ENCODE results near the gene ALDH1L1. TPM values are rescaled to one million over a fixed set of nuclear protein-coding genes. Genes with fewer than 3 reads are reported as not detected.

ALDH1L1 gene
- total RNA-seq, result not detected

- Mint-ChIP-seq H3K4me1 (no peaks in the 10 kb centered on the region), H3K27me3 (peaks cover 45% of the 10 kb centered on the region), H3K27ac (no peak within 1 kb of the TSS), H3K36me3 (ENCODE audit: low read depth) (no peaks in the 10 kb centered on the region), H3K4me3 (no peak within 1 kb of the TSS), H3K9me3 (no peaks in the 10 kb centered on the region)
- no peak for DNase-seq
- CTCF ChIA-PET, result no interaction called here
- POLR2A ChIA-PET, result no interaction called here
These were observed at the start of gene ALDH1L1 for GRCh38 chr3:126180477-126181397. Gene ALDH1L1 (minus strand): TSS chr3:126180586. CDS start chr3:126160979, 19,607 bp downstream.

GRCh38 chr3:126226374-126226773 lies 46.0 kb upstream of the ALDH1L1 start:
- H3K4me3 Mint-ChIP-seq, result no peak overlapping the region
- H3K9me3 Mint-ChIP-seq, result no peaks in the 10 kb centered on the region
- H3K4me1 Mint-ChIP-seq, result no peaks in the 10 kb centered on the region
- ChIA-PET CTCF (no interaction called here), POLR2A (no interaction called here)
- H3K27ac Mint-ChIP-seq, result no peak overlapping the region
- H3K27me3 Mint-ChIP-seq, result peaks cover 30% of the 10 kb centered on the region
- H3K36me3 Mint-ChIP-seq (ENCODE audit: low read depth), result no peaks in the 10 kb centered on the region
- DNase-seq, result no peak

GRCh38 chr3:126216416-126216815 lies 36.0 kb upstream of the ALDH1L1 start:
- ChIA-PET POLR2A (no interaction called here), CTCF (no interaction called here)
- no peaks in the 10 kb centered on the region for H3K9me3 Mint-ChIP-seq
- no peaks in the 10 kb centered on the region for H3K36me3 Mint-ChIP-seq (ENCODE audit: low read depth)
- H3K27me3 Mint-ChIP-seq, result peaks cover 62% of the 10 kb centered on the region
- DNase-seq, result no peak
- H3K4me1 Mint-ChIP-seq, result peaks cover 2% of the 10 kb centered on the region
- no peak overlapping the region for H3K27ac Mint-ChIP-seq
- no peak overlapping the region for H3K4me3 Mint-ChIP-seq

- H3K4me1 Mint-ChIP-seq, result peaks cover 2% of the 10 kb centered on the region
- no peak overlapping the region for H3K4me3 Mint-ChIP-seq
- DNase-seq, result no peak
- ChIA-PET POLR2A (no interaction called here), CTCF (no interaction called here)
- no peak overlapping the region for H3K27ac Mint-ChIP-seq
- H3K9me3 Mint-ChIP-seq, result no peaks in the 10 kb centered on the region
- no peaks in the 10 kb centered on the region for H3K36me3 Mint-ChIP-seq (ENCODE audit: low read depth)
- peaks cover 53% of the 10 kb centered on the region for H3K27me3 Mint-ChIP-seq
These were observed 33.1 kb upstream of the ALDH1L1 start for GRCh38 chr3:126213379-126214028.

GRCh38 chr3:126212620-126213378 lies 32.4 kb upstream of the ALDH1L1 start:
- H3K27me3 Mint-ChIP-seq, result peaks cover 52% of the 10 kb centered on the region
- H3K4me1 Mint-ChIP-seq, result peaks cover 2% of the 10 kb centered on the region
- no peak overlapping the region for H3K4me3 Mint-ChIP-seq
- no peak overlapping the region for H3K27ac Mint-ChIP-seq
- H3K36me3 Mint-ChIP-seq (ENCODE audit: low read depth), result no peaks in the 10 kb centered on the region
- DNase-seq, result no peak
- ChIA-PET CTCF (no interaction called here), POLR2A (no interaction called here)
- no peaks in the 10 kb centered on the region for H3K9me3 Mint-ChIP-seq

- H3K4me3 Mint-ChIP-seq, result no peak overlapping the region
- CTCF ChIA-PET, result no interaction called here
- POLR2A ChIA-PET, result no interaction called here
- peaks cover 49% of the 10 kb centered on the region for H3K27me3 Mint-ChIP-seq
- no peaks in the 10 kb centered on the region for H3K9me3 Mint-ChIP-seq
- peaks cover 2% of the 10 kb centered on the region for H3K4me1 Mint-ChIP-seq
- H3K27ac Mint-ChIP-seq, result no peak overlapping the region
- no peak for DNase-seq
- no peaks in the 10 kb centered on the region for H3K36me3 Mint-ChIP-seq (ENCODE audit: low read depth)
These were observed 31.8 kb upstream of the ALDH1L1 start for GRCh38 chr3:126212250-126212619.

- Mint-ChIP-seq H3K9me3 (no peaks in the 10 kb centered on the region), H3K27ac (no peak overlapping the region), H3K4me3 (no peak overlapping the region), H3K27me3 (peaks cover 43% of the 10 kb centered on the region), H3K36me3 (ENCODE audit: low read depth) (no peaks in the 10 kb centered on the region), H3K4me1 (peaks cover 2% of the 10 kb centered on the region)
- DNase-seq, result no peak
- CTCF ChIA-PET, result no interaction called here
- POLR2A ChIA-PET, result no interaction called here
These were observed 31.2 kb upstream of the ALDH1L1 start for GRCh38 chr3:126211569-126211968.

GRCh38 chr3:126210606-126211005 lies 30.2 kb upstream of the ALDH1L1 start:
- POLR2A ChIA-PET, result no interaction called here
- H3K9me3 Mint-ChIP-seq, result no peaks in the 10 kb centered on the region
- no peak overlapping the region for H3K4me3 Mint-ChIP-seq
- DNase-seq, result no peak
- H3K27ac Mint-ChIP-seq, result no peak overlapping the region
- H3K36me3 Mint-ChIP-seq (ENCODE audit: low read depth), result no peaks in the 10 kb centered on the region
- CTCF ChIA-PET, result no interaction called here
- H3K4me1 Mint-ChIP-seq, result peaks cover 2% of the 10 kb centered on the region
- peaks cover 40% of the 10 kb centered on the region for H3K27me3 Mint-ChIP-seq

GRCh38 chr3:126209741-126210140 lies 29.4 kb upstream of the ALDH1L1 start:
- H3K36me3 Mint-ChIP-seq (ENCODE audit: low read depth), result no peaks in the 10 kb centered on the region
- no peak overlapping the region for H3K27ac Mint-ChIP-seq
- DNase-seq, result no peak
- ChIA-PET POLR2A (no interaction called here), CTCF (no interaction called here)
- H3K27me3 Mint-ChIP-seq, result peaks cover 33% of the 10 kb centered on the region
- no peaks in the 10 kb centered on the region for H3K9me3 Mint-ChIP-seq
- H3K4me1 Mint-ChIP-seq, result peaks cover 2% of the 10 kb centered on the region
- H3K4me3 Mint-ChIP-seq, result no peak overlapping the region

- ChIA-PET POLR2A (no interaction called here), CTCF (no interaction called here)
- H3K27ac Mint-ChIP-seq, result no peak overlapping the region
- peaks cover 2% of the 10 kb centered on the region for H3K4me1 Mint-ChIP-seq
- no peaks in the 10 kb centered on the region for H3K36me3 Mint-ChIP-seq (ENCODE audit: low read depth)
- no peak overlapping the region for H3K4me3 Mint-ChIP-seq
- peaks cover 23% of the 10 kb centered on the region for H3K27me3 Mint-ChIP-seq
- DNase-seq, result no peak
- no peaks in the 10 kb centered on the region for H3K9me3 Mint-ChIP-seq
These were observed 28.3 kb upstream of the ALDH1L1 start for GRCh38 chr3:126208606-126209256.

- CTCF ChIA-PET, result no interaction called here
- no peak for DNase-seq
These were observed 27.8 kb upstream of the ALDH1L1 start for GRCh38 chr3:126208182-126208581.

GRCh38 chr3:126207166-126207565 lies 26.8 kb upstream of the ALDH1L1 start:
- Mint-ChIP-seq H3K36me3 (ENCODE audit: low read depth) (no peaks in the 10 kb centered on the region), H3K27ac (no peak overlapping the region), H3K4me1 (no peaks in the 10 kb centered on the region), H3K27me3 (peaks cover 15% of the 10 kb centered on the region), H3K9me3 (no peaks in the 10 kb centered on the region), H3K4me3 (no peak overlapping the region)
- POLR2A ChIA-PET, result no interaction called here
- no peak for DNase-seq
- CTCF ChIA-PET, result no interaction called here

More at GRCh38 chr3:126208182-126208581, 27.8 kb upstream of the ALDH1L1 start:
- peaks cover 19% of the 10 kb centered on the region for H3K27me3 Mint-ChIP-seq
- POLR2A ChIA-PET, result no interaction called here
- peaks cover 2% of the 10 kb centered on the region for H3K4me1 Mint-ChIP-seq
- H3K9me3 Mint-ChIP-seq, result no peaks in the 10 kb centered on the region
- H3K36me3 Mint-ChIP-seq (ENCODE audit: low read depth), result no peaks in the 10 kb centered on the region
- no peak overlapping the region for H3K27ac Mint-ChIP-seq
- no peak overlapping the region for H3K4me3 Mint-ChIP-seq
